SK-N-MC (cell line): ENCODE measurements around the gene PIK3CD.

Experiments
- DNase-seq: peaks from one replicate; pipeline ENCODE4 v3.0.0-alpha.2; 2011; ENCODE audit warnings: low read depth, low spot score
- H3K27ac ChIP-seq: fragments of 200-600 bp; sonication (generic); 2 replicates; pipeline ENCODE4 v1.5.1; 2016; ENCODE audit warnings: mixed run types
- H3K36me3 ChIP-seq: fragments of 200-600 bp; sonication (generic); 2 replicates; pipeline ENCODE4 v1.6.1; 2017; ENCODE audit warnings: antibody characterized with exemption, low read length, mixed read lengths; ENCODE audit not compliant: insufficient read depth
- H3K4me3 ChIP-seq: fragments of 200-600 bp; sonication (generic); 2 replicates; pipeline ENCODE4 v1.5.1; 2016
- H3K9ac ChIP-seq: fragments of 200-600 bp; sonication (generic); 2 replicates; pipeline ENCODE4 v1.8.0; 2017; ENCODE audit warnings: mixed run types, mixed read lengths; ENCODE audit not compliant: insufficient read length
- H3K9me3 ChIP-seq: fragments of 200-600 bp; sonication (generic); 2 replicates; pipeline ENCODE4 v1.6.1; 2017; ENCODE audit warnings: low read depth, mild to moderate bottlenecking, antibody characterized with exemption, low read length, moderate library complexity, mixed read lengths
- EZH2 ChIP-seq: fragments of 200-600 bp; sonication (generic); IDR thresholded peaks from one replicate; pipeline ENCODE4 v1.6.1; 2017; ENCODE audit warnings: antibody characterized with exemption
- FOXP2 ChIP-seq: optimal IDR thresholded peaks from 2 replicates; pipeline ENCODE3; 2011; ENCODE audit warnings: mild to moderate bottlenecking, moderate library complexity; ENCODE audit not compliant: insufficient read depth; ENCODE audit errors: extremely low read length, control extremely low read depth
- POLR2AphosphoS5 ChIP-seq: IDR thresholded peaks from 2 replicates; pipeline ENCODE4 v1.6.1; 2012; ENCODE audit warnings: mild to moderate bottlenecking, low read depth, low read length, borderline replicate concordance

The PIK3CD gene

GRCh38 chr1:9630331-9631111 is 21.0 kb upstream of the PIK3CD start:
- no peaks in the 10 kb centered on the region for H3K36me3 ChIP-seq
- H3K4me3 ChIP-seq: no peak overlapping the region
- H3K27ac ChIP-seq: no peak overlapping the region
- no peak for DNase-seq
- H3K9ac ChIP-seq: no peak overlapping the region
- H3K9me3 ChIP-seq: no peaks in the 10 kb centered on the region
- TF ChIP-seq EZH2: no peak
- no peak for TF ChIP-seq FOXP2
- no peak for TF ChIP-seq POLR2AphosphoS5

- Histone ChIP-seq H3K9me3 (no peaks in the 10 kb centered on the region), H3K27ac (no peak overlapping the region), H3K9ac (no peak overlapping the region), H3K4me3 (no peak overlapping the region), H3K36me3 (no peaks in the 10 kb centered on the region)
- no peak for DNase-seq
- no peak for TF ChIP-seq POLR2AphosphoS5
- no peak for TF ChIP-seq EZH2
- TF ChIP-seq FOXP2: no peak
Observed at GRCh38 chr1:9631613-9632012, 19.9 kb upstream of the PIK3CD start.

- no peak for DNase-seq
- Histone ChIP-seq H3K9me3 (no peaks in the 10 kb centered on the region), H3K4me3 (no peak overlapping the region), H3K27ac (no peak overlapping the region), H3K36me3 (no peaks in the 10 kb centered on the region), H3K9ac (no peak overlapping the region)
- TF ChIP-seq POLR2AphosphoS5: no peak
- no peak for TF ChIP-seq EZH2
- no peak for TF ChIP-seq FOXP2
Observed at GRCh38 chr1:9633493-9633892, 18.0 kb upstream of the PIK3CD start.

GRCh38 chr1:9634582-9634981 is 16.9 kb upstream of the PIK3CD start:
- Histone ChIP-seq H3K9ac (no peak overlapping the region), H3K36me3 (no peaks in the 10 kb centered on the region), H3K4me3 (no peak overlapping the region), H3K27ac (no peak overlapping the region), H3K9me3 (no peaks in the 10 kb centered on the region)
- TF ChIP-seq FOXP2 (no peak), POLR2AphosphoS5 (no peak), EZH2 (no peak)
- no peak for DNase-seq

- no peak for DNase-seq
- H3K27ac ChIP-seq: no peak overlapping the region
- no peak overlapping the region for H3K9ac ChIP-seq
- H3K9me3 ChIP-seq: no peaks in the 10 kb centered on the region
- no peak for TF ChIP-seq POLR2AphosphoS5
- TF ChIP-seq FOXP2: no peak
- no peak for TF ChIP-seq EZH2
- no peaks in the 10 kb centered on the region for H3K36me3 ChIP-seq
- H3K4me3 ChIP-seq: no peak overlapping the region
Observed at GRCh38 chr1:9639227-9639626, 12.3 kb upstream of the PIK3CD start.

- DNase-seq: no peak
- Histone ChIP-seq H3K36me3 (no peaks in the 10 kb centered on the region), H3K9me3 (no peaks in the 10 kb centered on the region), H3K4me3 (no peak overlapping the region), H3K9ac (no peak overlapping the region), H3K27ac (no peak overlapping the region)
- TF ChIP-seq EZH2: no peak
- TF ChIP-seq POLR2AphosphoS5: no peak
- TF ChIP-seq FOXP2: no peak
Observed at GRCh38 chr1:9643351-9644256, 7.9 kb upstream of the PIK3CD start.

- Histone ChIP-seq H3K36me3 (no peaks in the 10 kb centered on the region), H3K9ac (no peak overlapping the region), H3K9me3 (no peaks in the 10 kb centered on the region), H3K4me3 (no peak overlapping the region), H3K27ac (no peak overlapping the region)
- TF ChIP-seq FOXP2 (no peak), POLR2AphosphoS5 (no peak), EZH2 (no peak)
- DNase-seq: no peak
Observed at GRCh38 chr1:9646037-9646436, 5.5 kb upstream of the PIK3CD start.

GRCh38 chr1:9648171-9648570 is 3.4 kb upstream of the PIK3CD start:
- Histone ChIP-seq H3K27ac (no peak overlapping the region), H3K9ac (no peak overlapping the region), H3K36me3 (no peaks in the 10 kb centered on the region), H3K9me3 (no peaks in the 10 kb centered on the region), H3K4me3 (no peak overlapping the region)
- no peak for TF ChIP-seq EZH2
- TF ChIP-seq POLR2AphosphoS5: no peak
- TF ChIP-seq FOXP2: no peak
- no peak for DNase-seq

GRCh38 chr1:9649769-9650168 is 1.8 kb upstream of the PIK3CD start:
- TF ChIP-seq EZH2 (no peak), FOXP2 (no peak), POLR2AphosphoS5 (no peak)
- DNase-seq: no peak

More at GRCh38 chr1:9649769-9650168, 1.8 kb upstream of the PIK3CD start:
- H3K9ac ChIP-seq: no peak overlapping the region
- no peak overlapping the region for H3K27ac ChIP-seq
- H3K9me3 ChIP-seq: no peaks in the 10 kb centered on the region
- no peaks in the 10 kb centered on the region for H3K36me3 ChIP-seq
- no peak overlapping the region for H3K4me3 ChIP-seq
